ENCODE measurements around the gene WNT10A.

Gene WNT10A

GRCh38 chr2:218857371-218858137, 23.1 kb upstream of the WNT10A start:
- no peak for DNase-seq (ENCODE audit: low read depth in 2 of 2)

GRCh38 chr2:218858138-218858445, 22.6 kb upstream of the WNT10A start:
- DNase-seq (ENCODE audit: low read depth in 2 of 2): no peak

- no peak for DNase-seq (ENCODE audit: low read depth in 2 of 2)
Observed at GRCh38 chr2:218858671-218859555, 21.7 kb upstream of the WNT10A start.

- no peak for DNase-seq (ENCODE audit: low read depth in 2 of 2)
Observed at GRCh38 chr2:218859556-218859987, 21.1 kb upstream of the WNT10A start, which contains the start of gene WNT6. Gene WNT6 (plus strand): TSS chr2:218859805. CDS start chr2:218860038, 233 bp downstream.

- DNase-seq (ENCODE audit: low read depth in 2 of 2): no peak
Observed at GRCh38 chr2:218859988-218860831, 20.4 kb upstream of the WNT10A start.

GRCh38 chr2:218860950-218861381, 19.7 kb upstream of the WNT10A start:
- no peak for DNase-seq (ENCODE audit: low read depth in 2 of 2)

GRCh38 chr2:218861645-218862318, 18.9 kb upstream of the WNT10A start:
- no peak for DNase-seq (ENCODE audit: low read depth in 2 of 2)

- DNase-seq (ENCODE audit: low read depth in 2 of 2): no peak
Observed at GRCh38 chr2:218863021-218863520, 17.6 kb upstream of the WNT10A start.

GRCh38 chr2:218865396-218865795, 15.3 kb upstream of the WNT10A start:
- no peak for DNase-seq (ENCODE audit: low read depth in 2 of 2)

GRCh38 chr2:218865999-218866398, 14.7 kb upstream of the WNT10A start:
- no peak for DNase-seq (ENCODE audit: low read depth in 2 of 2)

- no peak for DNase-seq (ENCODE audit: low read depth in 2 of 2)
Observed at GRCh38 chr2:218867900-218868299, 12.8 kb upstream of the WNT10A start.

GRCh38 chr2:218869064-218869463, 11.6 kb upstream of the WNT10A start:
- no peak for DNase-seq (ENCODE audit: low read depth in 2 of 2)

GRCh38 chr2:218870984-218871344, 9.7 kb upstream of the WNT10A start:
- DNase-seq (ENCODE audit: low read depth in 2 of 2): no peak

GRCh38 chr2:218871345-218872302, 9.0 kb upstream of the WNT10A start:
- no peak for DNase-seq (ENCODE audit: low read depth in 2 of 2)

GRCh38 chr2:218872645-218873358, 7.8 kb upstream of the WNT10A start:
- DNase-seq (ENCODE audit: low read depth in 2 of 2): no peak

- DNase-seq (ENCODE audit: low read depth in 2 of 2): no peak
Observed at GRCh38 chr2:218873359-218874194, 7.1 kb upstream of the WNT10A start.

- DNase-seq (ENCODE audit: low read depth in 2 of 2): no peak
Observed at GRCh38 chr2:218875692-218876246, 4.9 kb upstream of the WNT10A start.

GRCh38 chr2:218876562-218877219, 4.0 kb upstream of the WNT10A start:
- DNase-seq (ENCODE audit: low read depth in 2 of 2): peak in 1 of 2 donors; percentile 66

Measured in activated CD4-positive, alpha-beta T cell treated with anti-CD3 and anti-CD28 coated beads for 24 hours (primary cell).